Lung (tissue), 12 donors: ENCODE measurements around the gene RNF167. TPM values are rescaled to one million over a fixed set of nuclear protein-coding genes. Genes with fewer than 3 reads are reported as not detected.

Experiments
- ATAC-seq: fragments of 200-7000 bp; cut with Tn5 transposase; one replicate; pipeline ENCODE4 v1.9.1; 2020; ENCODE audit warnings: moderate number of reproducible peaks; ENCODE audit not compliant: insufficient read depth, low FRiP score
- DNase-seq, 3 donors: peaks; one replicate each; pipeline ENCODE4 v3.0.0-alpha.2; 2013 to 2017
- H3K27ac ChIP-seq, 2 donors: one replicate each; pipeline ENCODE4 v1.5.1; 2013; ENCODE audit warnings: mild to moderate bottlenecking in 2 of 2, moderate library complexity in 2 of 2, control low read depth in 1 of 2, inconsistent platforms in 1 of 2, low read depth in 1 of 2, low read length in 1 of 2
- H3K27me3 ChIP-seq, 3 donors: one replicate each; pipeline ENCODE4 v1.5.1; 2013; ENCODE audit warnings: low read length in 2 of 3; ENCODE audit not compliant: control insufficient read depth in 3 of 3, insufficient read depth in 3 of 3
- H3K36me3 ChIP-seq, 4 donors: one replicate each; pipeline ENCODE4 v1.5.1; 2013; ENCODE audit warnings: low read length in 4 of 4, mild to moderate bottlenecking in 1 of 4, moderate library complexity in 1 of 4; ENCODE audit not compliant: control insufficient read depth in 4 of 4, insufficient read depth in 4 of 4
- H3K4me1 ChIP-seq, 5 donors: one replicate each; pipeline ENCODE4 v1.5.1; 2013; ENCODE audit warnings: low read length in 5 of 5, mild to moderate bottlenecking in 2 of 5, moderate library complexity in 1 of 5; ENCODE audit not compliant: control insufficient read depth in 5 of 5, insufficient read depth in 5 of 5
- H3K4me3 ChIP-seq: one replicate; pipeline ENCODE4 v1.5.1; 2013; ENCODE audit warnings: mild to moderate bottlenecking, control low read depth, moderate library complexity
- H3K9ac ChIP-seq, 2 donors: one replicate each; pipeline ENCODE4 v1.5.1; 2013; ENCODE audit warnings: low read length in 2 of 2, control low read depth in 1 of 2; ENCODE audit not compliant: insufficient read depth in 1 of 2
- H3K9me3 ChIP-seq, 4 donors: one replicate each; pipeline ENCODE4 v1.5.1; 2013; ENCODE audit warnings: low read length in 3 of 4, mild to moderate bottlenecking in 1 of 4, moderate library complexity in 1 of 4; ENCODE audit not compliant: control insufficient read depth in 4 of 4, insufficient read depth in 3 of 4
- CTCF ChIP-seq: IDR thresholded peaks from 2 replicates; pipeline ENCODE4 v1.5.1; 2012; ENCODE audit warnings: mild to moderate bottlenecking; ENCODE audit errors: control extremely low read depth, extremely low read depth
- WGBS, 2 donors: extraction: QIAGEN DNeasy Blood & Tissue Kit; methylation state at CpG; one replicate each; pipeline ENCODE4 v1.1.7; 2013; 5-methylcytosine and 5-hydroxymethylcytosine counted together
- polyA plus RNA-seq, 2 donors: library from polyadenylated mRNA; stranded (reverse); fragments of 200-250 nt; gene quantifications; one replicate each; pipeline ENCODE4 v1.2.1, GENCODE V29; 2013
- total RNA-seq, 2 donors: library from RNA; depleted of rRNA in 1 of 2; stranded (reverse); fragments of >200 nt in 1 of 2; gene quantifications; one replicate each; pipeline ENCODE4 v1.2.1, GENCODE V29; 2014 to 2021
- donor health status: control.
- donor health status: control.
- donor health status: Bipolar disorder and iron deficiency.
- donor health status: healthy.
- donor health status: DM: yes; HTN: yes; CAD: no.

Gene RNF167
- total and polyA plus RNA-seq, 4 donors, result 30.8 to 142 (median 97.0) TPM

GRCh38 chr17:4942760-4943508 lies 2.9 kb downstream of the RNF167 start:
- ATAC-seq (no peak), DNase-seq (no peak)
- no peaks in the 10 kb centered on the region for H3K9me3 ChIP-seq
- TF ChIP-seq CTCF, result no peak
- no peak overlapping the region for H3K4me3 ChIP-seq
- peak overlapping the region in 1 of 2 donors; percentile 5 for H3K27ac ChIP-seq
- peaks cover 3 to 36% (median 17%) of the 10 kb centered on the region in 5 donors for H3K4me1 ChIP-seq
- no peak overlapping the region for H3K9ac ChIP-seq
- 76 to 88% methylated on average over 13 of the region's 13 CpGs for whole genome bisulfite sequencing, 2 donors
- peaks cover 12 to 36% (median 28%) of the 10 kb centered on the region in 4 donors for H3K36me3 ChIP-seq
- H3K27me3 ChIP-seq, result no peaks in the 10 kb centered on the region

GRCh38 chr17:4944163-4944553 lies 4.1 kb downstream of the RNF167 start:
- WGBS, 2 donors, result 31 to 39% methylated on average over 3 of the region's 3 CpGs
- no peak overlapping the region for H3K9ac ChIP-seq

GRCh38 chr17:4944554-4945175 lies 4.6 kb downstream of the RNF167 start:
- Histone ChIP-seq H3K36me3 (peaks cover 12 to 32% (median 27%) of the 10 kb centered on the region in 4 donors), H3K27ac (peak overlapping the region; percentile 71 to 80), H3K4me3 (no peak overlapping the region), H3K4me1 (peaks cover 3 to 22% (median 11%) of the 10 kb centered on the region in 5 donors), H3K9ac (no peak overlapping the region), H3K27me3 (no peaks in the 10 kb centered on the region), H3K9me3 (no peaks in the 10 kb centered on the region)
- 31 to 47% methylated on average over 8 of the region's 8 CpGs for whole genome bisulfite sequencing, 2 donors
- DNase-seq (no peak), ATAC-seq (no peak)
- no peak for TF ChIP-seq CTCF

More at GRCh38 chr17:4944163-4944553, 4.1 kb downstream of the RNF167 start:
- H3K27me3 ChIP-seq, result no peaks in the 10 kb centered on the region
- DNase-seq (no peak), ATAC-seq (no peak)
- TF ChIP-seq CTCF, result no peak
- H3K36me3 ChIP-seq, result peaks cover 12 to 32% (median 27%) of the 10 kb centered on the region in 4 donors
- H3K4me3 ChIP-seq, result no peak overlapping the region
- H3K4me1 ChIP-seq, result peaks cover 3 to 25% (median 11%) of the 10 kb centered on the region in 5 donors
- no peaks in the 10 kb centered on the region for H3K9me3 ChIP-seq
- H3K27ac ChIP-seq, result peak overlapping the region in 1 of 2 donors; percentile 80
